Bronchus fibroblast of lung (primary cell): ENCODE data around the gene RBBP5. TPM values are rescaled to one million over a fixed set of nuclear protein-coding genes. Genes with fewer than 3 reads are reported as not detected.

Experiments used
- total RNA-seq: library from RNA; depleted of rRNA; stranded (reverse); fragments of >200 nt; gene quantifications from 2 replicates; pipeline ENCODE4 v1.2.3, GENCODE V29; 2015

The RBBP5 gene
- total RNA-seq: 9.5 and 11.6 TPM in 2 replicates

GRCh38 chr1:205121660-205122488 lies at the start of gene RBBP5:
RBBP5 (minus strand) TSS chr1:205121978; CDS start chr1:205121873, 105 bp downstream.

GRCh38 chr1:205084360-205084759 lies 37.4 kb downstream of the RBBP5 start, which contains the start of gene TMEM81:
TMEM81 (minus strand) TSS chr1:205084460; CDS start chr1:205084320, 140 bp downstream.

GRCh38 chr1:205042911-205043806 lies 78.6 kb downstream of the RBBP5 start, which contains the start of gene CNTN2:
CNTN2 (plus strand) TSS chr1:205043212; CDS start chr1:205053186, 9,974 bp downstream.

Other genes with a start within 250 kb of the RBBP5 start
- not detected in 2 replicates for gene CNTN2, start 78.8 kb downstream of the RBBP5 start, total RNA-seq
- gene TMEM81, start 37.5 kb downstream of the RBBP5 start, total RNA-seq: 0.67 and 1.0 TPM in 2 replicates
- gene DSTYK, start 89.7 kb upstream of the RBBP5 start, total RNA-seq: 6.8 and 7.2 TPM in 2 replicates
- 2.4 and 3.4 TPM in 2 replicates for gene TMCC2, start 106.0 kb upstream of the RBBP5 start, total RNA-seq
- 6.1 and 6.7 TPM in 2 replicates for gene NUAK2, start 199.8 kb upstream of the RBBP5 start, total RNA-seq
- not detected in 2 replicates for gene KLHDC8A, start 234.9 kb upstream of the RBBP5 start, total RNA-seq